OCI-LY1 (cell line): ENCODE measurements around the gene HPS1.

ENCODE experiments used
- CTCF ChIP-seq: fragments of 200-600 bp; sonication (generic), shearing (Covaris generic); IDR thresholded peaks from 2 replicates; pipeline ENCODE4 v1.5.1; 2017; ENCODE audit warnings: mild to moderate bottlenecking, antibody characterized with exemption, low read length, moderate library complexity, mixed read lengths
- EZH2 ChIP-seq: fragments of 200-600 bp; sonication (generic), shearing (Covaris generic); IDR thresholded peaks from 2 replicates; pipeline ENCODE4 v1.8.0; 2017; ENCODE audit warnings: borderline replicate concordance, mixed run types, mild to moderate bottlenecking, antibody characterized with exemption, low read length, moderate library complexity, mixed read lengths

GRCh38 chr10:98394851-98395440 lies 51.8 kb downstream of the HPS1 start:
- TF ChIP-seq EZH2, result no peak
- no peak for TF ChIP-seq CTCF
